ENCODE measurements around the gene GALNTL6.

GRCh38 chr4:172657081-172657480, 843.9 kb downstream of the GALNTL6 start:
- TF ChIP-seq, protein P1, sequence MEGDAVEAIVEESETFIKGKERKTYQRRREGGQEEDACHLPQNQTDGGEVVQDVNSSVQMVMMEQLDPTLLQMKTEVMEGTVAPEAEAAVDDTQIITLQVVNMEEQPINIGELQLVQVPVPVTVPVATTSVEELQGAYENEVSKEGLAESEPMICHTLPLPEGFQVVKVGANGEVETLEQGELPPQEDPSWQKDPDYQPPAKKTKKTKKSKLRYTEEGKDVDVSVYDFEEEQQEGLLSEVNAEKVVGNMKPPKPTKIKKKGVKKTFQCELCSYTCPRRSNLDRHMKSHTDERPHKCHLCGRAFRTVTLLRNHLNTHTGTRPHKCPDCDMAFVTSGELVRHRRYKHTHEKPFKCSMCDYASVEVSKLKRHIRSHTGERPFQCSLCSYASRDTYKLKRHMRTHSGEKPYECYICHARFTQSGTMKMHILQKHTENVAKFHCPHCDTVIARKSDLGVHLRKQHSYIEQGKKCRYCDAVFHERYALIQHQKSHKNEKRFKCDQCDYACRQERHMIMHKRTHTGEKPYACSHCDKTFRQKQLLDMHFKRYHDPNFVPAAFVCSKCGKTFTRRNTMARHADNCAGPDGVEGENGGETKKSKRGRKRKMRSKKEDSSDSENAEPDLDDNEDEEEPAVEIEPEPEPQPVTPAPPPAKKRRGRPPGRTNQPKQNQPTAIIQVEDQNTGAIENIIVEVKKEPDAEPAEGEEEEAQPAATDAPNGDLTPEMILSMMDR (IDR thresholded peaks at IDR 0.05), result no peak
- TF ChIP-seq POLR2A (IDR thresholded peaks at IDR 0.05) (no peak), EP300 (IDR thresholded peaks at IDR 0.05; ENCODE audit: low read depth) (no peak), POLR2AphosphoS5 (IDR thresholded peaks at IDR 0.05) (no peak)
